HuH-7.5 (cell line): Measurements from ENCODE around the gene KIAA0232.
"Not testable (repeated sequence)": the region's sequence is repeated elsewhere in the genome, so short reads cannot be mapped to it uniquely, and the experiment has no call there.

Source experiments
- DNase-seq: peaks from one replicate; pipeline ENCODE4 v3.0.0; 2011; ENCODE audit warnings: low spot score

Gene KIAA0232

GRCh38 chr4:6777636-6778281 lies 4.8 kb upstream of the KIAA0232 start:
- DNase-seq, result no peak

- no peak for DNase-seq
These were observed 4.1 kb upstream of the KIAA0232 start for GRCh38 chr4:6778435-6778834.

- peak; percentile 83 for DNase-seq
These were observed 2.6 kb upstream of the KIAA0232 start for GRCh38 chr4:6779667-6780565.

GRCh38 chr4:6781113-6781512 lies 1.4 kb upstream of the KIAA0232 start:
- no peak for DNase-seq

GRCh38 chr4:6781561-6781960 lies 966 bp upstream of the KIAA0232 start:
- no peak for DNase-seq

- DNase-seq, result no peak
These were observed 251 bp downstream of the KIAA0232 start for GRCh38 chr4:6782846-6783110.

- DNase-seq, result peak; percentile 96
These were observed 819 bp downstream of the KIAA0232 start for GRCh38 chr4:6783111-6783981.

- no peak for DNase-seq
These were observed 3.0 kb downstream of the KIAA0232 start for GRCh38 chr4:6785572-6785925.

- no peak for DNase-seq
These were observed 5.6 kb downstream of the KIAA0232 start for GRCh38 chr4:6788123-6788522.

GRCh38 chr4:6791245-6791644 lies 8.7 kb downstream of the KIAA0232 start:
- not testable (repeated sequence) for DNase-seq

- not testable (repeated sequence) for DNase-seq
These were observed 9.3 kb downstream of the KIAA0232 start for GRCh38 chr4:6791796-6792195.

- no peak for DNase-seq
These were observed 11.7 kb downstream of the KIAA0232 start for GRCh38 chr4:6794189-6794588.

GRCh38 chr4:6795821-6796220 lies 13.3 kb downstream of the KIAA0232 start:
- DNase-seq, result no peak

GRCh38 chr4:6797368-6797767 lies 14.8 kb downstream of the KIAA0232 start:
- DNase-seq, result not testable (repeated sequence)

- DNase-seq, result no peak
These were observed 16.6 kb downstream of the KIAA0232 start for GRCh38 chr4:6799091-6799490.

GRCh38 chr4:6802025-6802424 lies 19.5 kb downstream of the KIAA0232 start:
- DNase-seq, result no peak

GRCh38 chr4:6802626-6803025 lies 20.1 kb downstream of the KIAA0232 start:
- no peak for DNase-seq

- no peak for DNase-seq
These were observed 20.7 kb downstream of the KIAA0232 start for GRCh38 chr4:6803246-6803645.

- DNase-seq, result no peak
These were observed 21.7 kb downstream of the KIAA0232 start for GRCh38 chr4:6804082-6804752.

GRCh38 chr4:6806924-6807626 lies 24.5 kb downstream of the KIAA0232 start:
- no peak for DNase-seq

GRCh38 chr4:6808259-6808658 lies 25.7 kb downstream of the KIAA0232 start:
- DNase-seq, result no peak

GRCh38 chr4:6811165-6811564 lies 28.6 kb downstream of the KIAA0232 start:
- DNase-seq, result no peak
